Upper lobe of left lung (tissue), 6 donors: Measurements from ENCODE around the gene SLC2A10. TPM values are rescaled to one million over a fixed set of nuclear protein-coding genes. Genes with fewer than 3 reads are reported as not detected.

Experiments
- ATAC-seq, 2 donors: fragments of 200-7000 bp; cut with Tn5 transposase; one replicate each; pipeline ENCODE4 v1.9.1; 2022; ENCODE audit warnings: mild to moderate bottlenecking in 2 of 2, moderate library complexity in 2 of 2; ENCODE audit not compliant: low FRiP score in 2 of 2
- DNase-seq, 2 donors: peaks; one replicate each; pipeline ENCODE4 v3.0.0-alpha.2; 2019 to 2020
- H3K27ac ChIP-seq, 4 donors: fragments of 200-600 bp; sonication (generic); one replicate each; pipeline ENCODE4 v1.5.1; 2016 to 2019
- H3K27me3 ChIP-seq, 4 donors: fragments of 200-600 bp; sonication (generic); one replicate each; pipeline ENCODE4 v1.5.1; 2017 to 2019
- H3K36me3 ChIP-seq, 4 donors: fragments of 200-600 bp; sonication (generic); one replicate each; pipeline ENCODE4 v1.5.1; 2016 to 2019
- H3K4me1 ChIP-seq, 4 donors: fragments of 200-600 bp; sonication (generic); one replicate each; pipeline ENCODE4 v1.5.1; 2018 to 2019
- H3K4me3 ChIP-seq, 4 donors: fragments of 200-600 bp; sonication (generic); one replicate each; pipeline ENCODE4 v1.5.1; 2017 to 2019; ENCODE audit warnings: mild to moderate bottlenecking in 2 of 4, moderate library complexity in 1 of 4
- H3K9me3 ChIP-seq, 4 donors: fragments of 200-600 bp; sonication (generic); one replicate each; pipeline ENCODE4 v1.5.1; 2018 to 2019
- EP300 ChIP-seq, 4 donors: sonication (generic); formaldehyde crosslinking; IDR thresholded peaks; one replicate each; pipeline ENCODE4 v1.5.1; 2017; ENCODE audit warnings: antibody characterized with exemption in 4 of 4, control low read depth in 2 of 4
- POLR2A ChIP-seq, 4 donors: fragments of 450-650 bp; IDR thresholded peaks; one replicate each; pipeline ENCODE4 v1.5.1; 2016 to 2017; ENCODE audit warnings: antibody characterized with exemption in 4 of 4, mild to moderate bottlenecking in 2 of 4
- POLR2AphosphoS5 ChIP-seq, 2 donors: sonication (generic); formaldehyde crosslinking; IDR thresholded peaks; one replicate each; pipeline ENCODE4 v1.5.1; 2017; ENCODE audit warnings: antibody characterized with exemption in 2 of 2
- WGBS, 2 donors: methylation state at CpG; one replicate each; pipeline ENCODE4 v1.1.5; 2017 to 2018; 5-methylcytosine and 5-hydroxymethylcytosine counted together
- total RNA-seq, 6 donors: library from RNA; depleted of rRNA in 4 of 6; stranded (reverse); fragments of >200 nt in 4 of 6; gene quantifications; one replicate each; pipeline versions ENCODE4 v1.1.0 to v1.2.1, GENCODE V29; 2016 to 2021
- TF ChIP-seq, protein P1 (sequence below), 6 experiments: fragments of 450-650 bp in 4 of 6; fragments of 200-600 bp in 2 of 6; sonication (generic) in 2 of 6; IDR thresholded peaks; one replicate each; pipeline ENCODE4 v1.5.1; 2016 to 2019; ENCODE audit warnings: antibody characterized with exemption in 6 of 6
- donor health status: DM: no; HTN: no; CAD: no; lungs with moderate emphysema.
- donor health status: DM: no; HTN: yes; CAD: no; lungs with severe emphysema.

Gene SLC2A10
- total RNA-seq, 6 donors from 2014 or later = 5.5 to 93.2 (median 13.8) TPM

GRCh38 chr20:46770330-46771194, 61.1 kb downstream of the SLC2A10 start:
- H3K27me3 ChIP-seq = no peaks in the 10 kb centered on the region
- TF ChIP-seq POLR2AphosphoS5 (IDR thresholded peaks at IDR 0.05) (no peak), EP300 (IDR thresholded peaks at IDR 0.05) (no peak), POLR2A (IDR thresholded peaks at IDR 0.05) (no peak)
- no peak for DNase-seq

GRCh38 chr20:46771195-46771588, 61.7 kb downstream of the SLC2A10 start:
- ATAC-seq (no peak), DNase-seq (no peak)
- H3K4me3 ChIP-seq = no peak overlapping the region
- H3K27me3 ChIP-seq = no peaks in the 10 kb centered on the region
- no peaks in the 10 kb centered on the region for H3K36me3 ChIP-seq
- TF ChIP-seq, protein P1, sequence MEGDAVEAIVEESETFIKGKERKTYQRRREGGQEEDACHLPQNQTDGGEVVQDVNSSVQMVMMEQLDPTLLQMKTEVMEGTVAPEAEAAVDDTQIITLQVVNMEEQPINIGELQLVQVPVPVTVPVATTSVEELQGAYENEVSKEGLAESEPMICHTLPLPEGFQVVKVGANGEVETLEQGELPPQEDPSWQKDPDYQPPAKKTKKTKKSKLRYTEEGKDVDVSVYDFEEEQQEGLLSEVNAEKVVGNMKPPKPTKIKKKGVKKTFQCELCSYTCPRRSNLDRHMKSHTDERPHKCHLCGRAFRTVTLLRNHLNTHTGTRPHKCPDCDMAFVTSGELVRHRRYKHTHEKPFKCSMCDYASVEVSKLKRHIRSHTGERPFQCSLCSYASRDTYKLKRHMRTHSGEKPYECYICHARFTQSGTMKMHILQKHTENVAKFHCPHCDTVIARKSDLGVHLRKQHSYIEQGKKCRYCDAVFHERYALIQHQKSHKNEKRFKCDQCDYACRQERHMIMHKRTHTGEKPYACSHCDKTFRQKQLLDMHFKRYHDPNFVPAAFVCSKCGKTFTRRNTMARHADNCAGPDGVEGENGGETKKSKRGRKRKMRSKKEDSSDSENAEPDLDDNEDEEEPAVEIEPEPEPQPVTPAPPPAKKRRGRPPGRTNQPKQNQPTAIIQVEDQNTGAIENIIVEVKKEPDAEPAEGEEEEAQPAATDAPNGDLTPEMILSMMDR (IDR thresholded peaks at IDR 0.05) = no peak
- no peak for TF ChIP-seq EP300 (IDR thresholded peaks at IDR 0.05)
- TF ChIP-seq POLR2A (IDR thresholded peaks at IDR 0.05) = no peak
- no peak for TF ChIP-seq POLR2AphosphoS5 (IDR thresholded peaks at IDR 0.05)
- no peaks in the 10 kb centered on the region for H3K9me3 ChIP-seq
- no peaks in the 10 kb centered on the region for H3K4me1 ChIP-seq
- no peak overlapping the region for H3K27ac ChIP-seq
- WGBS, 2 donors = 83 to 86% methylated on average over 6 of the region's 6 CpGs

More at GRCh38 chr20:46770330-46771194, 61.1 kb downstream of the SLC2A10 start:
- H3K9me3 ChIP-seq = no peaks in the 10 kb centered on the region
- H3K4me3 ChIP-seq = no peak overlapping the region
- ATAC-seq = no peak
- H3K27ac ChIP-seq = no peak overlapping the region
- no peaks in the 10 kb centered on the region for H3K4me1 ChIP-seq
- H3K36me3 ChIP-seq = no peaks in the 10 kb centered on the region
- 68 to 71% methylated on average over 10 of the region's 10 CpGs for WGBS, 2 donors

GRCh38 chr20:46772901-46773300, 63.5 kb downstream of the SLC2A10 start:
- DNase-seq = no peak
- Histone ChIP-seq H3K27me3 (no peaks in the 10 kb centered on the region), H3K9me3 (no peaks in the 10 kb centered on the region), H3K4me3 (no peak overlapping the region), H3K4me1 (no peaks in the 10 kb centered on the region), H3K36me3 (no peaks in the 10 kb centered on the region), H3K27ac (no peak overlapping the region)
- WGBS, 2 donors = 64 to 74% methylated on average over 6 to 10 of the region's 10 CpGs
- TF ChIP-seq, protein P1 (IDR thresholded peaks at IDR 0.05) = no peak
- no peak for TF ChIP-seq EP300 (IDR thresholded peaks at IDR 0.05)
- ATAC-seq = no peak

DNA sequence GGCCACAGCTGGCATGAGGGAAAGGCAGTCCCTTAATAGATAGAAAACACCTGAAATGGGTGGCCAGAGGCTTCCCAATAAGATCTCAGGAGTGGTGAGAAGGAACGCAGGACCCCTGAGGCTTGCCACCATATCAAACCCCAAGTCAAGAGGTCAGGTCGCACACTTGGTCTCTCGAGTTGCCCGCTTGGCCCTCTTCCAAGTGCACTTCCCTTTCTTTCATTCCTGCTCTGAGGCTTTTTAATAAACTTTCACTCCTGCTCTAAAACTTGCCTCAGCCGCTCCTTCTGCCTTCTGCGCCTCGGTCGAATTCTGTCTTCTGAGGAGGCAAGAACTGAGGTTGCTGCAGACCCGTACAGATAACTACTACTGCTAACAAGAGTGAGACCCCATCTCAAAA, 64.2 kb downstream of the SLC2A10 start:
- H3K27ac ChIP-seq = no peak overlapping the region
- H3K4me3 ChIP-seq = no peak overlapping the region
- WGBS, 2 donors = 38 to 46% methylated on average over 9 of the region's 9 CpGs
- no peaks in the 10 kb centered on the region for H3K4me1 ChIP-seq
- no peaks in the 10 kb centered on the region for H3K36me3 ChIP-seq
- ATAC-seq (no peak), DNase-seq (no peak)
- H3K9me3 ChIP-seq = no peaks in the 10 kb centered on the region
- TF ChIP-seq EP300 (IDR thresholded peaks at IDR 0.05) (no peak), POLR2AphosphoS5 (IDR thresholded peaks at IDR 0.05) (no peak), POLR2A (IDR thresholded peaks at IDR 0.05) (no peak)
- TF ChIP-seq, protein P1 (IDR thresholded peaks at IDR 0.05) = no peak
- no peaks in the 10 kb centered on the region for H3K27me3 ChIP-seq

DNA sequence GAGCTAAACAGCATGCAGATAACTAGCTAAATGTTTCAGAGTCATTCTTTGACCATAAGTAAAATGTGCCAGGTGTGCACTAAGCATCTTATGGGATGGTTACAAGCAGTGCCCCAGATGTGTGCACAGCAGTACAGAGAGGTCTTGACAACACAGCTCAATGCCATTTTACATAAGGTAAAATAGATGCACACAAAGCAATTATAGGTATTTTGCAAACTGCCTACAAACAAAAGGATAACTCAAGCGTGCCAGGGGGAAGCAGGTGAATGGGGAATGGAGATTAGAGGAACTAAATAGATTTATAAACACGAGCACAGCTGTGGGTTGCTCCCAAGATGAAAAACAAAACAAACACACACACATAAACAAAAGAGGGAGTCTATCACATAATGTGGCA, 64.8 kb downstream of the SLC2A10 start:
- WGBS, 2 donors = 18 to 54% methylated on average over 2 of the region's 2 CpGs
- TF ChIP-seq, protein P1 (IDR thresholded peaks at IDR 0.05) = no peak
- no peak for TF ChIP-seq EP300 (IDR thresholded peaks at IDR 0.05)
- TF ChIP-seq POLR2A (IDR thresholded peaks at IDR 0.05) = no peak
- no peak for TF ChIP-seq POLR2AphosphoS5 (IDR thresholded peaks at IDR 0.05)
- H3K36me3 ChIP-seq = no peaks in the 10 kb centered on the region
- no peaks in the 10 kb centered on the region for H3K9me3 ChIP-seq
- DNase-seq (no peak), ATAC-seq (no peak)
- H3K27me3 ChIP-seq = no peaks in the 10 kb centered on the region
- H3K27ac ChIP-seq = no peak overlapping the region
- no peaks in the 10 kb centered on the region for H3K4me1 ChIP-seq
- no peak overlapping the region for H3K4me3 ChIP-seq
